ENCODE results near the gene NUFIP1. TPM values are rescaled to one million over a fixed set of nuclear protein-coding genes. Genes with fewer than 3 reads are reported as not detected.
A peak's percentile ranks its signal among the peaks of the same experiment; 100 is the strongest.
"Not testable (repeated sequence)": the region's sequence is repeated elsewhere in the genome, so short reads cannot be mapped to it uniquely, and the experiment has no call there.

NUFIP1 gene
- total RNA-seq, 3 donors from 2014 or later, result 15.7 to 16.3 (median 16.0) TPM

DNA sequence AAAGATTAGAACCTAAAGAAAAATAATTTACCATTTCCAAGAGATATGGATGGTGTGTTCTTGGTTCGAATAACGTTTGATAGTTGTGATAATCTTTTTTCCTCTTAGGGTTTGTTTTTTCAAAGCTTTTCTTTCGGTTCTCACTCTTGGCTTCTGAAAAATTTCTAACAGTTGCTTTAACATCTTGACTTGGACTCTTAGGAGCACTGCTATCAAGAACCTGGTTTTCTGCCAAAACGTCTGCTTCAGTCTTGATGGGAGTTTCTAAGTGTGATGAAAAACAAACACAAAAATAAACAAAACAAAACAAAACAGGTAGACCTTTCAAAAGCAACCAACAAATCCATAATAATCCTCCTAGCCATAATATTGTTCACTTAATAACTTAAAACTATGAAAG lies 45.9 kb downstream of the NUFIP1 start:
- not testable (repeated sequence) for H3K4me1 Mint-ChIP-seq (ENCODE audit: low read depth); H3K27me3 Mint-ChIP-seq (ENCODE audit: low read depth); ATAC-seq; DNase-seq; H3K4me3 Mint-ChIP-seq; H3K9me3 Mint-ChIP-seq
- H3K36me3 Mint-ChIP-seq (ENCODE audit: insufficient read depth), result peaks cover 21% of the 10 kb centered on the region

DNA sequence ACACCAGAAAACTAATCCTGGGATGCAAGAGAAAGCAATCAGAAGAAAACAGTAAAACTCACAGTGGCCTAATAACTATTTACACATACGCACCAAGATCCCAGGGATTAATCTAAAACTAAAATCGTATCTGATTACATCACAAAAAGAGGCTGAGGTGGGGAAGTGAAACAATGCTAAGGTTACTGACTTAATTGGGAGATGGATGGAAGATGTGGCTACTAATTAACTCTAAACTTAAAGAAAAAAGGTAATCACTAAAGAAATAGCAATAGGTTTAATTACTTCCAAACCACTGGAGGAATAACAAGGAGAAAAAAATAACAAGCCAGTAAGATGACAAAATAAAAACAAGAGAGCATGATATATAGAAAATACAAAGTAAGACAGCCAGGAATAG lies 50.4 kb downstream of the NUFIP1 start:
- no peak overlapping the region for H3K4me3 Mint-ChIP-seq
- H3K36me3 Mint-ChIP-seq (ENCODE audit: insufficient read depth), result peaks cover 15% of the 10 kb centered on the region
- H3K4me1 Mint-ChIP-seq (ENCODE audit: low read depth), result no peaks in the 10 kb centered on the region
- no peaks in the 10 kb centered on the region for H3K9me3 Mint-ChIP-seq
- DNase-seq (no peak), ATAC-seq (no peak)
- no peaks in the 10 kb centered on the region for H3K27me3 Mint-ChIP-seq (ENCODE audit: low read depth)

GRCh38 chr13:44936246-44936645 lies 53.0 kb downstream of the NUFIP1 start:
- Mint-ChIP-seq H3K9me3 (no peaks in the 10 kb centered on the region), H3K4me3 (no peak overlapping the region), H3K36me3 (ENCODE audit: insufficient read depth) (peaks cover 12% of the 10 kb centered on the region), H3K4me1 (ENCODE audit: low read depth) (no peaks in the 10 kb centered on the region), H3K27me3 (ENCODE audit: low read depth) (no peaks in the 10 kb centered on the region)
- DNase-seq (no peak), ATAC-seq (no peak)

- Mint-ChIP-seq H3K27me3 (ENCODE audit: low read depth) (peaks cover 7% of the 10 kb centered on the region), H3K4me1 (ENCODE audit: low read depth) (no peaks in the 10 kb centered on the region), H3K4me3 (no peak overlapping the region), H3K36me3 (ENCODE audit: insufficient read depth) (no peaks in the 10 kb centered on the region), H3K9me3 (no peaks in the 10 kb centered on the region)
- ATAC-seq, result peak in 1 of 2 donors; percentile 40
- DNase-seq, result no peak
These were observed 54.5 kb downstream of the NUFIP1 start for GRCh38 chr13:44934724-44935123.

- H3K9me3 Mint-ChIP-seq, result no peaks in the 10 kb centered on the region
- no peaks in the 10 kb centered on the region for H3K4me1 Mint-ChIP-seq (ENCODE audit: low read depth)
- DNase-seq (no peak), ATAC-seq (no peak)
- H3K27me3 Mint-ChIP-seq (ENCODE audit: low read depth), result peaks cover 7% of the 10 kb centered on the region
- no peak overlapping the region for H3K4me3 Mint-ChIP-seq
- no peaks in the 10 kb centered on the region for H3K36me3 Mint-ChIP-seq (ENCODE audit: insufficient read depth)
These were observed 56.4 kb downstream of the NUFIP1 start for GRCh38 chr13:44932850-44933251.

- DNase-seq (no peak), ATAC-seq (no peak)
- Mint-ChIP-seq H3K9me3 (no peaks in the 10 kb centered on the region), H3K4me3 (no peak overlapping the region), H3K4me1 (ENCODE audit: low read depth) (no peaks in the 10 kb centered on the region), H3K27me3 (ENCODE audit: low read depth) (peaks cover 9% of the 10 kb centered on the region), H3K36me3 (ENCODE audit: insufficient read depth) (no peaks in the 10 kb centered on the region)
These were observed 57.0 kb downstream of the NUFIP1 start for GRCh38 chr13:44932171-44932849.

GRCh38 chr13:44930963-44931623 lies 58.2 kb downstream of the NUFIP1 start:
- H3K4me1 Mint-ChIP-seq (ENCODE audit: low read depth), result no peaks in the 10 kb centered on the region
- no peak overlapping the region for H3K4me3 Mint-ChIP-seq
- H3K9me3 Mint-ChIP-seq, result no peaks in the 10 kb centered on the region
- H3K27me3 Mint-ChIP-seq (ENCODE audit: low read depth), result peaks cover 15% of the 10 kb centered on the region
- no peak for DNase-seq
- no peak for ATAC-seq
- H3K36me3 Mint-ChIP-seq (ENCODE audit: insufficient read depth), result no peaks in the 10 kb centered on the region

DNA sequence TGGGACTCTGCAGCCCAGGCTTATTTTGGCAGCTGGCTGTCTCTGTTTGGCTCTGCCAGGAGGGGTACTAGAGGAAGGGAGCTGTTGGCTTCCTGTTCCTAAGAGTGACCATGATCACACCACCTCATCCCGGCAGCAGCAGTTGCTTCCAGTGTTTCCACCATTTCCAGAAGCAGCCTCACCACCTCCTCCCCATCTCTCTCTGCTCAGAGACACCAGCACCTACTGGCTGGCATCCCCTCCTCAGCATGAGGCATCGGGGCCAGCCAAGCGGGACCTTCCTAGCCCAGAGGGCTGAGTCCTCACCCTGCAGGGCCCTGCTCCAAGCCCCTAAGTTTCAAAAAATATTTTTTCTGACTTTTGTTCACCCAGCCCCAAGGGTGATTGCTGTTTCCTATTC lies 59.0 kb downstream of the NUFIP1 start:
- H3K4me3 Mint-ChIP-seq, result no peak overlapping the region
- H3K27me3 Mint-ChIP-seq (ENCODE audit: low read depth), result peaks cover 20% of the 10 kb centered on the region
- no peaks in the 10 kb centered on the region for H3K36me3 Mint-ChIP-seq (ENCODE audit: insufficient read depth)
- DNase-seq (no peak), ATAC-seq (no peak)
- no peaks in the 10 kb centered on the region for H3K4me1 Mint-ChIP-seq (ENCODE audit: low read depth)
- H3K9me3 Mint-ChIP-seq, result no peaks in the 10 kb centered on the region

DNA sequence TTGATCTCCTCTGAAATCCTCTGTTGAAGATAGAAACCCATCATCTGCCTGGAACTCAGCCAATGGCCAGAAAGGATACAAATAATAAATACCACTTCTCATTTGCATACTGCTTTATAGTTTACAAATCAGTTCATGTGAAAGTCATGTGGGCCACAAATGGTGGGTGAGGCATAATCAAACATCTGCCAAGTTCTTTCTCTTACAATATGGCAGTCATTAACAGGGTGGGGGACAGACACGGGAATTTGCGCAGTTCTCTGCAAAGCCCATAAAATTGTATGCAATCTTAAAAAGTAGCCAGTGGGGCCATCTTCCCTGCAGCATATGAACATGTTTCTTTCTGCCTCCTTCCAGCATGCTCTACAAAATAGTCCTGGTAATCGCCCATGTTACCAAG lies 59.6 kb downstream of the NUFIP1 start:
- H3K4me3 Mint-ChIP-seq, result no peak overlapping the region
- ATAC-seq (no peak), DNase-seq (no peak)
- no peaks in the 10 kb centered on the region for H3K9me3 Mint-ChIP-seq
- H3K4me1 Mint-ChIP-seq (ENCODE audit: low read depth), result no peaks in the 10 kb centered on the region
- H3K27me3 Mint-ChIP-seq (ENCODE audit: low read depth), result peaks cover 20% of the 10 kb centered on the region
- H3K36me3 Mint-ChIP-seq (ENCODE audit: insufficient read depth), result no peaks in the 10 kb centered on the region

GRCh38 chr13:44927968-44928367 lies 61.3 kb downstream of the NUFIP1 start:
- DNase-seq (no peak), ATAC-seq (no peak)
- no peaks in the 10 kb centered on the region for H3K4me1 Mint-ChIP-seq (ENCODE audit: low read depth)
- peaks cover 20% of the 10 kb centered on the region for H3K27me3 Mint-ChIP-seq (ENCODE audit: low read depth)
- no peaks in the 10 kb centered on the region for H3K9me3 Mint-ChIP-seq
- H3K36me3 Mint-ChIP-seq (ENCODE audit: insufficient read depth), result no peaks in the 10 kb centered on the region
- H3K4me3 Mint-ChIP-seq, result no peak overlapping the region

DNA sequence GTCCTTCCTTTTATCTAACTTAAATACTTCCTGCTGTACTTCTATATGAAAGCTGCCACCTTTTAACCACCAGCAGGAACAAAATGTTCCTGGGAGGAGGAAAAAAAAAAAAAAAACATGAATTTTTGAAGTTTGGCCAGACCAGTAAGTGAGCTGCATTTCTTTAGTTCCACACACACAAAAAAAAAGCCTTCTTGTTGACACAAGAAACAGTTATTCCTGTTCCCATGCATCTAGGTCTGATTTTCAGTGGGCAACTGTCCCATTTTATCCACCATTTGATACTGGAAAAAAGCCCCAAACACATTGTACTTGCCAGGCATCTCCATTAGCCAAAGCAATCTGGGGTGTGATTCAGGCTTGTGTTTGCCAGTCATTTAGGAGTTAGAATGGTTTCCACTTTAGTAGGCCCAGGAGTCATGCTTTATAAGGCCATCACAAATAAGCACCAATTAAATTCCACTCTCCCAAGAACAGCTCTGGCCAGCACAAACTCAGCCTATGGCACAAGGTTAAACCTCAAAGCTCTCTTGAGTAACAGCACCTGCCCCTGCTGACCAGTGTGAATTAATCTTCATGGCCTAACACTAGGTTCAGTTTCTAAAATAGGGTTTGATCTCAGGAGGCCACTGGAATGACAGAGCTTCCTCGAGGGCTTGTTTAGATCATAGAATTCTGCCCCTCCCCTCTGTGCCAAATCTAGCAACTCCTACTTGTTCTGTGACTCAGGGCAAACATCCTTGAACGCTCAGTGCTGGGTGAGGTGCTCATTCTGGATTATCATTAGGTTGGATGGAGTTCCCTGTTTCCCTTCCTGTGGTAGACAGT lies 67.1 kb downstream of the NUFIP1 start:
- H3K36me3 Mint-ChIP-seq (ENCODE audit: insufficient read depth), result no peaks in the 10 kb centered on the region
- H3K27me3 Mint-ChIP-seq (ENCODE audit: low read depth), result peaks cover 9% of the 10 kb centered on the region
- no peak overlapping the region for H3K4me3 Mint-ChIP-seq
- ATAC-seq (no peak), DNase-seq (no peak)
- H3K9me3 Mint-ChIP-seq, result no peaks in the 10 kb centered on the region
- peaks cover 2% of the 10 kb centered on the region for H3K4me1 Mint-ChIP-seq (ENCODE audit: low read depth)

DNA sequence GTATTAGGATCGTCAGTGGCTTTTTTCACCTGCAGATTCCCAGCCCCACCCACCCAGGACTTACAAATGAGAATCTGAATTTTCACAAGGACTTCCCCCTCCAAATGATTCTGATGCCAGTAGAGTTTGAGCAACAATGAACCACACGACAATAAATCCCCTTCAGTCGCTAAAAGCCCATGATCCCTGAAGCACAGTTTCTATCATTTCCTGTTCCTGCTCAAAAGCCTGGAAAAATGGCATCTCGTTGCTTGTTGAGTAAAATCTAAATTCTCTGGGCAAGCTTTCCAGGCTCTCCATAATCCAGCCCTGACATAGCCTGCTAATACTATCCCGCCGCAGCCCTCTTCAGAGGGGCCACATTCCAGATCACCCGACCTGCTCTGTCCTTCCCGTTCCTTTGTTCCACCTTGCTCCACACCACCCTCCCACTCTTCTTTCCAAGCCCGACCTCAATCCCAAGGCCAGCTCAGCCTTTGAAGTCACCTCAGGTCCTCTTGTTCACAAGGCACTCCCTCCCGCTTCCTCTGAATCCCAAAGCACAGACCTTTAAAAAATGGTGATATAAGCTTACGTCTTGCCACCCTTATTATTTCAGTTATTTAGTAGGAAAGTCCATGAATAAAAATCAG lies 67.9 kb downstream of the NUFIP1 start:
- H3K36me3 Mint-ChIP-seq (ENCODE audit: insufficient read depth), result no peaks in the 10 kb centered on the region
- H3K27me3 Mint-ChIP-seq (ENCODE audit: low read depth), result peaks cover 7% of the 10 kb centered on the region
- H3K9me3 Mint-ChIP-seq, result no peaks in the 10 kb centered on the region
- ATAC-seq (no peak), DNase-seq (no peak)
- H3K4me3 Mint-ChIP-seq, result no peak overlapping the region
- peaks cover 5% of the 10 kb centered on the region for H3K4me1 Mint-ChIP-seq (ENCODE audit: low read depth)

GRCh38 chr13:44920013-44920412 lies 69.3 kb downstream of the NUFIP1 start:
- no peak overlapping the region for H3K4me3 Mint-ChIP-seq
- no peaks in the 10 kb centered on the region for H3K36me3 Mint-ChIP-seq (ENCODE audit: insufficient read depth)
- H3K4me1 Mint-ChIP-seq (ENCODE audit: low read depth), result peaks cover 9% of the 10 kb centered on the region
- no peaks in the 10 kb centered on the region for H3K9me3 Mint-ChIP-seq
- DNase-seq, result no peak
- ATAC-seq, result no peak
- no peaks in the 10 kb centered on the region for H3K27me3 Mint-ChIP-seq (ENCODE audit: low read depth)

DNA sequence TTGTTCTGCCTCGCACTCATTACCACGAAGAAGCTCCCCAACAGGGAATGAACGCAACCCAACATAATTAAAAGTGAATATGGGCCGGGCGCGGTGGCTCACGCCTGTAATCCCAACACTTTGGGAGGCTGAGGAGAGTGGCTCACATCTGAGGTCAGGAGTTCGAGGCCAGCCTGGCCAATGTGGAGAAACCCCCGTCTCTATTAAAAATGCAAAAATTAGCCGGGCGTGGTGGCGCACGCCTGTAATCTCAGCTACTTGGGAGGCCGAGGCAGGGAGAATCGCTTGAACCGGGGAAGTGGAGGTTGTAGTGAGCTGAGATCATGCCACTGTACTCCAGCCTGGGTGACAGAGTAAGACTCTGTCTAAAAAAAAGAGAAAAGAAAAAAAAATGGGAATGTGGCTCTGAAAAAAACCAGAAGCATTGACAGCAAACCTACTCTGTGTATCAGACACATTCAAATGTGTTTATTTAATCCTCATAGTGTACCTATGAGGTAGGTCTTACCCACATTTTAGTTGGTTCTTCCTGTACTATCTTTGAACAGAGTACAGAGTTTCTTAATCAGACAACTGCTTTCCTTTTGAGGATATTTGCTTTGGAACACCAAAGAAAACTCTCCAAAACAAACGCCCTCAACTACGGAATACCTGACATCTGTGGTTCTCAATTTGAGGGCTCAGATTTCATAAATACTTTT lies 70.0 kb downstream of the NUFIP1 start:
- peak overlapping the region; percentile 42 for H3K4me3 Mint-ChIP-seq
- peaks cover 9% of the 10 kb centered on the region for H3K4me1 Mint-ChIP-seq (ENCODE audit: low read depth)
- H3K36me3 Mint-ChIP-seq (ENCODE audit: insufficient read depth), result no peaks in the 10 kb centered on the region
- H3K27me3 Mint-ChIP-seq (ENCODE audit: low read depth), result no peaks in the 10 kb centered on the region
- no peaks in the 10 kb centered on the region for H3K9me3 Mint-ChIP-seq
- no peak for ATAC-seq
- no peak for DNase-seq

Data from activated T-cell treated with anti-CD3 and anti-CD28 coated beads, Interleukin-2, amount 50 U/mL, for 4 hours (primary cell).